Measurements from ENCODE around the gene ELAVL2.

ELAVL2 gene

GRCh38 chr9:23736293-23736692, 89.7 kb downstream of the ELAVL2 start:
- TF ChIP-seq GATA3 (IDR thresholded peaks at IDR 0.05; ENCODE audit: low read depth, low read length): no peak
- TF ChIP-seq GATA2 (IDR thresholded peaks at IDR 0.05; ENCODE audit: low read depth, low read length): no peak

DNA sequence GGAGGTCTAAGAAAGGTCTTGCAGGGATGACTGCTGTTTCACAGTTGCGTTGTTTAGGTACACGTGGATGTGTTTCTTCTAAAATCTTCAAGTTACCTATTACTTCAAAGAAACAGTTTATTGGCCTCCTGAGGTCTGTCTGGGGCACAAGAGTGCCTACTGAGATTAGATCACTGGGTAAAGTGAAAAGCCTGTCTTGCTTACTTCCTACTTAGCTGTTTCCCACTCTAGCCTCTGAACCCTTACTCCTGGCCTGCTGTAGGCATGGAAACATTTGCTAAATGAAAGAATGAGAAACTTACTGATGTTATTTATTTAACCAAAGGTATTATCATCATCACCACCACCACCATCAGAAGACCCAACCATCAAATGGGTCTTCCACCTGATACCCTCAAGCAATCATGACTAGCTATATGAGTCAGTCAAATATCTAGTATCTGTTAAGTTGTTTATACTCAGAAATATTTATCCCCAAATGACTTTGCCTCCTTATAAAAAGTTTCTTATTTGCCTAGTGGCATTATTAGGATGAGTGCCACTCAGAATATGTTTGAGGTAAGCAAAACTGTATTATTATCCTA, 92.5 kb downstream of the ELAVL2 start:
- TF ChIP-seq GATA3 (IDR thresholded peaks at IDR 0.05; ENCODE audit: low read depth, low read length) (no peak), GATA2 (IDR thresholded peaks at IDR 0.05; ENCODE audit: low read depth, low read length) (no peak)

DNA sequence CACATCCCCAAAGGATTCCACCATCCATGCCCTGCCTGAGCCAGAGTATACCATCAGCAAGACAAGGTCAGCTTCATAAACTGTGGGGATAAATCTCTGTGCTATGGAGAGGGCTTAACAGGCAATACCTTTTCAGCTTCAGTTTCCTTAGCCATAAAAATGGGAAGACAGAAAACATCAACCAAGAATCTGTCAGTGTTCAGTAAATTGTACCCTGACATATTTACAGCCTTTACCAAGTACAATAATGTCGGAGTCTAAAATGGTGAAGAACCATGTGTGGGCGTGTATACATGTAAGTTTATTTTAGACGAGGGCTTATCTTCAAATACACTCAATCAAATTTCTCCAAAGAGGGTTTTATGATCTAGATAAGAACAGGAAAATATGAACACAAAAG, 94.7 kb downstream of the ELAVL2 start:
- TF ChIP-seq GATA2 (IDR thresholded peaks at IDR 0.05; ENCODE audit: low read depth, low read length) (no peak), GATA3 (IDR thresholded peaks at IDR 0.05; ENCODE audit: low read depth, low read length) (no peak)

DNA sequence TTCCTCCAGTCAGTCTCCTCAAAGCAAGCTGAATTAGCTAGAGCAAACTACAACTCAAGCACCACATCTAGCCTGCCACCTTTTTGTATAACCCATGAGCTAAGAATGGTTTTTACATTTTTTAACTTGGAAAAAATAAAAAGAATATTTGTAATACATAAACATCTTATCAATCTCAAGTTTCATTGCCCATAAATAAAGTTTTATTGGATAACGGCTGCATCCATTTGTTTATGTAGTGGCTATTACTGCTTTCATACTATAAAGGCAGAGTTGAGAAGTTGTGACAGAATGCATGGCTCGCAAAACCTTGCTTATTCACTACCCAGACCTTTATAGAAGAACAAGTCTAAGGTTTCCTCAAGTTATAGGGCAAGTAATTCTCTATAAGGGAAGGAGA, 95.7 kb downstream of the ELAVL2 start:
- TF ChIP-seq GATA2 (IDR thresholded peaks at IDR 0.05; ENCODE audit: low read depth, low read length) (no peak), GATA3 (IDR thresholded peaks at IDR 0.05; ENCODE audit: low read depth, low read length) (no peak)

DNA sequence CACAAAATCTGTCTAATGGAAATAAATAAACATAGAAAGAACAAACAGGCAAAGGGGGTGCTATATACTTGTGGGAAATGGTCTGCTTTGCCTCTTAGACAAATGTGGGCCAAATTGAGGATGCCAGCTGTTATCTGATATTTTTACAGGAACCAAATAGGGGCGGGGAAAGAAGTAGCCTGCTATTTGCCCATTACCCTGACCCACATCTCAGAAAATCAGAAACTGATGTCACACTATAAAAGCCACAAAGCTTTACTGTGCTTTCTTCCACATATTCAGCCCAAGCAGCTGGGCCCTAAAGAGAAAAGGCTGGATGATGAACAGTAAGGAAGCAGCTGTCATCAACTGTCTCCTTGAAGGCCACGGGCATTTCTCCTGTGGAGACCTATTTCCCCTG, 97.3 kb downstream of the ELAVL2 start:
- TF ChIP-seq GATA2 (IDR thresholded peaks at IDR 0.05; ENCODE audit: low read depth, low read length) (no peak), GATA3 (IDR thresholded peaks at IDR 0.05; ENCODE audit: low read depth, low read length) (no peak)

- TF ChIP-seq GATA2 (IDR thresholded peaks at IDR 0.05; ENCODE audit: low read depth, low read length) (no peak), GATA3 (IDR thresholded peaks at IDR 0.05; ENCODE audit: low read depth, low read length) (no peak)
These were observed 100.6 kb downstream of the ELAVL2 start for GRCh38 chr9:23725279-23725946.

- TF ChIP-seq GATA2 (IDR thresholded peaks at IDR 0.05; ENCODE audit: low read depth, low read length) (no peak), GATA3 (IDR thresholded peaks at IDR 0.05; ENCODE audit: low read depth, low read length) (no peak)
These were observed 102.4 kb downstream of the ELAVL2 start for GRCh38 chr9:23723672-23724071.

DNA sequence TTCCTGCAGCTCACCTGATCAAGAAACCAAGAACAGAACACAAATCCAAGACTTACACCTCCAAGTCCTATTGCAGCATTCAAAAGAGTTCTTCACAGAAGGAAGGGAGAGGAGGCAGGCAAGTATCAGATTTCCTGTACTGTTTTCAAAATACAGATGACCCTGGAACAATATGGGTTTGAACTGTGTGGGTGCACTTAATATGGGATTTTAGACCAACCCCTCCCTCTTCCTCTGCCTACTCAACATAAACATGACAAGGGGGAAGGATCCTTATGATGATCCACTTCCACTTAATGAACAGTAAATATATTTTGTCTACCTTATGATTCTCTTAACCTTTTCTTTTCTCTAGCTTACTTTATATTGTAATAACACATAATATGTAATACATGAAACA, 104.6 kb downstream of the ELAVL2 start:
- TF ChIP-seq GATA2 (IDR thresholded peaks at IDR 0.05; ENCODE audit: low read depth, low read length): no peak

DNA sequence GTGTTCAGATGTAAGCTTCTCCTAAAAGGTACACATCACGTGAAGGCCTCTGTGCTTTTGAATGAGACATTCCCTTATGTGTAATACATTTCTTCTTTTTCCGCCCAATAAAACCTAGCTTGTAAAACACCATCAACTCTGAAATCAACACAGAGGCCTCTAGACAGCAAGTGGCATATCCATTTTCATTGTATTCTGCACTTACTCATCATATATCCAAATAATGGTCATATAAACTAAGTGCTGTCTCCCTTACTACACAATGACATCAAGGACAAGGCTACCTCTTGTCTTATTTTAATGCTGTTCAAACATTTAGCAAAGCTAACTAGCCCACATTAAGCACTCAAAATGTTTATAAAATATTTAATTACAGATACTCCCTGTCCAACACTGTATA, 108.5 kb downstream of the ELAVL2 start:
- TF ChIP-seq GATA2 (IDR thresholded peaks at IDR 0.05; ENCODE audit: low read depth, low read length) (no peak), GATA3 (IDR thresholded peaks at IDR 0.05; ENCODE audit: low read depth, low read length) (no peak)

- TF ChIP-seq GATA3 (IDR thresholded peaks at IDR 0.05; ENCODE audit: low read depth, low read length) (no peak), GATA2 (IDR thresholded peaks at IDR 0.05; ENCODE audit: low read depth, low read length) (no peak)
These were observed 118.8 kb downstream of the ELAVL2 start for GRCh38 chr9:23707249-23707648.

GRCh38 chr9:23702311-23702922, 123.6 kb downstream of the ELAVL2 start:
- TF ChIP-seq GATA3 (IDR thresholded peaks at IDR 0.05; ENCODE audit: low read depth, low read length): no peak
- TF ChIP-seq GATA2 (IDR thresholded peaks at IDR 0.05; ENCODE audit: low read depth, low read length): no peak

- TF ChIP-seq GATA2 (IDR thresholded peaks at IDR 0.05; ENCODE audit: low read depth, low read length) (no peak), GATA3 (IDR thresholded peaks at IDR 0.05; ENCODE audit: low read depth, low read length) (no peak)
These were observed 124.7 kb downstream of the ELAVL2 start for GRCh38 chr9:23701291-23701690.

GRCh38 chr9:23700359-23700758, 125.7 kb downstream of the ELAVL2 start:
- TF ChIP-seq GATA3 (IDR thresholded peaks at IDR 0.05; ENCODE audit: low read depth, low read length) (no peak), GATA2 (IDR thresholded peaks at IDR 0.05; ENCODE audit: low read depth, low read length) (no peak)

DNA sequence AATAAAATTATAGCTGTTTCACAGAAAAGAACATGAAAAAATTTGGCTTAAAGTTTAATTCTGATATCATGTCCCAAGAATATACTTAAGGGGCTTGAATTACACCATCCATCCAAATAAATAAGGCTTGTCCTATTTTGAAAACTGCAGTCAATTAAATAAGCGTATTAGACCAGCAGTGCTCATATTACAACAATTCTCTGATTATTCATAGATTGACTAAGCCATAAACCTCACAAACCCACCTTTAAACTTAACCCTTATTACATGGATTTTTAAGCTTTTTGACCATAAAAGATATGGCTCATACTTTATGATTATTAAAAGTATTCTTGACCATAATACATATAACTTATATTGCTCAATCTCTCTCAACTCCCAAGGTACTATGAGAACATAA, 127.9 kb downstream of the ELAVL2 start:
- no peak for TF ChIP-seq GATA3 (IDR thresholded peaks at IDR 0.05; ENCODE audit: low read depth, low read length)
- TF ChIP-seq GATA2 (IDR thresholded peaks at IDR 0.05; ENCODE audit: low read depth, low read length): no peak

DNA sequence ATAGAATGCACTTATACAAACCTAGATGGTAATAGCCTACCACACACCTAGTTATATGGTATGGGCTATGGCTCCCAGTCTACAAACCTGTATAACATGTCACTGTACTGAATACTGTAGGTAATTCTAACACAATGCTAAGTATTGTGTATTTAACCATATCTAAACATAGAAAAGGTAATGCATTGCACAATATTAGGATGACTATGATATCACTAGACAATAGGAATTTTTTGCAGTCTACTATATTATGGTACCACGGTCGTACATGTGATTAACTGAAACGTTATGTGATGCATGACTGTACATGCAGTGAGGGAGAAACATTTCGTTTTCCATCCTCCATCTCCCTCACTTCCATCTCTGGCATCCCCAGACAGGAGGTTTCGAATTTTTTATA, 130.5 kb downstream of the ELAVL2 start:
- no peak for TF ChIP-seq GATA2 (IDR thresholded peaks at IDR 0.05; ENCODE audit: low read depth, low read length)
- TF ChIP-seq GATA3 (IDR thresholded peaks at IDR 0.05; ENCODE audit: low read depth, low read length): no peak
